SK-N-SH (cell line): ENCODE results near the gene GFPT2. TPM values are rescaled to one million over a fixed set of nuclear protein-coding genes. Genes with fewer than 3 reads are reported as not detected.
A peak's percentile ranks its signal among the peaks of the same experiment; 100 is the strongest.

Experiments
- CTCF ChIA-PET: fragments of 300-600, 350-600 bp; formaldehyde crosslinking; extraction: SDS; loops from one replicate; lab custom pipeline; 2021; lab: Yijun Ruan, JAX
- POLR2A ChIA-PET: fragments of 350-600 bp; sonication (Branson Sonifier 250); formaldehyde crosslinking; extraction: SDS; loops from one replicate; lab custom pipeline; 2020; ENCODE audit warnings: antibody characterized with exemption, inconsistent platforms; lab: Yijun Ruan, JAX
- DNase-seq: peaks from one replicate; pipeline ENCODE4 v3.0.0; 2012
- H2AFZ ChIP-seq: fragments of 200-600 bp; sonication (generic); 2 replicates; pipeline ENCODE4 v1.8.1; 2016; ENCODE audit warnings: antibody characterized with exemption, mild to moderate bottlenecking, low read depth
- H3F3A ChIP-seq: fragments of 200-600 bp; sonication (generic); replicated peaks from 2 replicates; pipeline ENCODE3; 2016; ENCODE audit warnings: antibody characterized with exemption, mild to moderate bottlenecking; ENCODE audit not compliant: insufficient read depth
- H3K27ac ChIP-seq, 2 experiments: fragments of 200-500 bp in 1 of 2; fragments of 200-600 bp in 1 of 2; sonication (Bioruptor generic) in 1 of 2; sonication (generic), shearing (Covaris generic) in 1 of 2; 2 replicates each; pipeline versions ENCODE4 v1.5.1 to v1.6.1; 2014 to 2016; ENCODE audit warnings: low read depth in 2 of 2, inconsistent platforms in 1 of 2, low read length in 1 of 2, mild to moderate bottlenecking in 1 of 2, mixed read lengths in 1 of 2
- H3K27me3 ChIP-seq: fragments of 200-600 bp; sonication (generic), shearing (Covaris generic); 2 replicates; pipeline ENCODE4 v1.6.1; 2016; ENCODE audit warnings: mixed run types; ENCODE audit not compliant: insufficient read depth
- H3K36me3 ChIP-seq, 2 experiments: fragments of 200-500 bp in 1 of 2; fragments of 200-600 bp in 1 of 2; sonication (Bioruptor generic) in 1 of 2; sonication (generic) in 1 of 2; replicated peaks in 1 of 2; 2 replicates each; pipeline versions ENCODE3 to v1.5.1; 2014 to 2016; ENCODE audit warnings: low read length in 1 of 2, mild to moderate bottlenecking in 1 of 2; ENCODE audit not compliant: insufficient read depth in 2 of 2, control insufficient read depth in 1 of 2
- H3K4me1 ChIP-seq, 2 experiments: fragments of 200-500 bp in 1 of 2; fragments of 200-600 bp in 1 of 2; sonication (Bioruptor generic) in 1 of 2; sonication (generic), shearing (Covaris generic) in 1 of 2; 2 replicates each; pipeline versions ENCODE4 v1.5.1 to v1.6.1; 2014 to 2016; ENCODE audit warnings: low read depth in 1 of 2, low read length in 1 of 2, mixed run types in 1 of 2; ENCODE audit not compliant: insufficient read depth in 2 of 2, control insufficient read depth in 1 of 2
- H3K4me2 ChIP-seq: fragments of 200-600 bp; sonication (generic), shearing (Covaris generic); 2 replicates; pipeline ENCODE4 v1.6.1; 2017; ENCODE audit warnings: mixed run types
- H3K4me3 ChIP-seq, 2 experiments: fragments of 200-500 bp in 1 of 2; fragments of 200-600 bp in 1 of 2; sonication (Bioruptor generic) in 1 of 2; sonication (generic), shearing (Covaris generic) in 1 of 2; 2 replicates each; pipeline versions ENCODE4 v1.5.1 to v1.8.1; 2014 to 2016; ENCODE audit warnings: low read depth in 2 of 2, inconsistent platforms in 1 of 2, low read length in 1 of 2, mild to moderate bottlenecking in 1 of 2, mixed read lengths in 1 of 2, moderate library complexity in 1 of 2
- H3K79me2 ChIP-seq: fragments of 200-600 bp; sonication (generic); 2 replicates; pipeline ENCODE4 v1.8.1; 2017; ENCODE audit warnings: mild to moderate bottlenecking; ENCODE audit not compliant: insufficient read depth
- H3K9ac ChIP-seq: fragments of 200-600 bp; sonication (generic); 2 replicates; pipeline ENCODE4 v1.6.1; 2017; ENCODE audit warnings: mixed run types
- H3K9me2 ChIP-seq: fragments of 200-600 bp; sonication (generic); 2 replicates; pipeline ENCODE4 v1.6.1; 2017; ENCODE audit warnings: mixed run types
- H3K9me3 ChIP-seq: fragments of 200-600 bp; sonication (generic); 2 replicates; pipeline ENCODE4 v1.6.1; 2017; ENCODE audit warnings: mixed run types, mild to moderate bottlenecking, moderate library complexity
- H4K20me1 ChIP-seq: fragments of 200-600 bp; sonication (generic); 2 replicates; pipeline ENCODE4 v1.6.1; 2017; ENCODE audit warnings: mild to moderate bottlenecking, mixed run types; ENCODE audit not compliant: insufficient read depth
- ELF1 ChIP-seq: IDR thresholded peaks from 2 replicates; pipeline ENCODE4 v1.4.0; 2012
- EP300 ChIP-seq, 2 experiments: IDR thresholded peaks; 2 replicates each; pipeline versions ENCODE4 v1.4.0 to v1.6.1; 2012; ENCODE audit warnings: borderline replicate concordance in 1 of 2, low read depth in 1 of 2, low read length in 1 of 2
- FOXJ3 ChIP-seq: sonication (generic); formaldehyde crosslinking; IDR thresholded peaks from 2 replicates; pipeline ENCODE4 v1.5.1; 2020; ENCODE audit warnings: mild to moderate bottlenecking, missing genetic modification reagents
- FOXM1 ChIP-seq: IDR thresholded peaks from 2 replicates; pipeline ENCODE4 v1.4.0; 2012; ENCODE audit warnings: low read depth, mild to moderate bottlenecking
- GABPA ChIP-seq: IDR thresholded peaks from 2 replicates; pipeline ENCODE4 v1.4.0; 2012; ENCODE audit warnings: low read depth, mild to moderate bottlenecking
- JUND ChIP-seq: IDR thresholded peaks from 2 replicates; pipeline ENCODE4 v1.4.0; 2012
- MEF2A ChIP-seq: IDR thresholded peaks from 2 replicates; pipeline ENCODE4 v1.4.0; 2012; ENCODE audit warnings: low read depth, borderline replicate concordance
- MXI1 ChIP-seq: IDR thresholded peaks from 2 replicates; pipeline ENCODE4 v1.6.1; 2012; ENCODE audit warnings: mild to moderate bottlenecking, low read depth, low read length, improper control_type of control experiment
- NRF1 ChIP-seq: IDR thresholded peaks from 2 replicates; pipeline ENCODE4 v1.6.1; 2012; ENCODE audit warnings: low read depth, mild to moderate bottlenecking, low read length
- RCOR1 ChIP-seq: fragments of 150-350 bp; IDR thresholded peaks from 2 replicates; pipeline ENCODE4 v1.6.1; 2017; ENCODE audit warnings: antibody characterized with exemption, low read length
- RXRA ChIP-seq: IDR thresholded peaks from 2 replicates; pipeline ENCODE4 v1.4.0; 2012; ENCODE audit warnings: low read depth, mild to moderate bottlenecking, borderline replicate concordance
- SIN3A ChIP-seq: IDR thresholded peaks from 2 replicates; pipeline ENCODE4 v1.6.1; 2012; ENCODE audit warnings: low read depth, mild to moderate bottlenecking, low read length, moderate library complexity, borderline replicate concordance
- SMC3 ChIP-seq: IDR thresholded peaks from 2 replicates; pipeline ENCODE4 v1.6.1; 2012; ENCODE audit warnings: low read depth, low read length, improper control_type of control experiment
- YY1 ChIP-seq: IDR thresholded peaks from 2 replicates; pipeline ENCODE4 v1.4.0; 2012; ENCODE audit warnings: low read depth, mild to moderate bottlenecking
- WGBS: methylation state at CpG from one replicate; pipeline ENCODE4 v1.1.6; 2017; ENCODE audit warnings: low lambda C conversion rate; 5-methylcytosine and 5-hydroxymethylcytosine counted together
- polyA plus RNA-seq, 3 experiments: library from polyadenylated mRNA; depleted of rRNA; stranded (reverse); fragments of >200 nt; gene quantifications; 2 replicates each; pipeline ENCODE4 v1.2.3, GENCODE V29; 2012
- TF ChIP-seq, protein P1 (sequence below): IDR thresholded peaks from 2 replicates; pipeline ENCODE4; 2012
- TF ChIP-seq, protein P2 (sequence below): fragments of 200-600 bp; sonication (generic); IDR thresholded peaks from 2 replicates; pipeline ENCODE4 v1.6.1; 2017; ENCODE audit warnings: antibody characterized with exemption, mild to moderate bottlenecking, moderate library complexity
- TF ChIP-seq, protein P3 (sequence below): IDR thresholded peaks from 2 replicates; pipeline ENCODE4 v1.4.0; 2012; ENCODE audit warnings: low read depth

The GFPT2 gene
- polyA plus RNA-seq, 1 of the 3 experiments (the other 2 are of a cell fraction): 8.1 TPM

DNA sequence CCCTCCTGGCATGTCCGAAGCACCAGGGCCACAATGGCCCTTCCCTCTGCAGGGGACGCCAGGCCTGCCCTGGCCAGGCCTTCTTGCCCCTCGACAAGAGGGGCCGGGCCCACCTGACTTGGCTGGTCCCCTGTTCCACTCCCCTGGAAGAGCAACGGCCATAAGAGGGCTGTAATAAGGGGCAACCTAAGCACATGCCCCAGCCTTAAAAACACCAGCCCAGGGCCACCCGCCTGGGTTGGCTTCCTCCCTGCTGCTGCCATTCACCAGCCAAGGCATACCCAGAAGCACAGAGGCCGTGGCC, 8.5 kb downstream of the GFPT2 start:
- 100% methylated on average over 1 of the region's 7 CpGs for WGBS
- H4K20me1 ChIP-seq: no peaks in the 10 kb centered on the region
- peaks cover 0 to 21% of the 10 kb centered on the region in 2 experiments; a peak in 1 of 4 replicates for H3K4me1 ChIP-seq
- H3K27me3 ChIP-seq: no peaks in the 10 kb centered on the region
- POLR2A ChIA-PET: no interaction called here
- H3K9me3 ChIP-seq: no peaks in the 10 kb centered on the region
- no peak overlapping the region for H3K4me3 ChIP-seq
- TF ChIP-seq EP300 (IDR thresholded peaks at IDR 0.05; ENCODE audit: borderline replicate concordance in 1 of 2, low read depth in 1 of 2, low read length in 1 of 2) (no peak), ELF1 (no peak), MEF2A (no peak), MXI1 (no peak), RXRA (no peak), SMC3 (no peak), FOXM1 (no peak), NRF1 (no peak), RCOR1 (no peak), SIN3A (no peak), GABPA (no peak), YY1 (no peak)
- TF ChIP-seq, protein P1, sequence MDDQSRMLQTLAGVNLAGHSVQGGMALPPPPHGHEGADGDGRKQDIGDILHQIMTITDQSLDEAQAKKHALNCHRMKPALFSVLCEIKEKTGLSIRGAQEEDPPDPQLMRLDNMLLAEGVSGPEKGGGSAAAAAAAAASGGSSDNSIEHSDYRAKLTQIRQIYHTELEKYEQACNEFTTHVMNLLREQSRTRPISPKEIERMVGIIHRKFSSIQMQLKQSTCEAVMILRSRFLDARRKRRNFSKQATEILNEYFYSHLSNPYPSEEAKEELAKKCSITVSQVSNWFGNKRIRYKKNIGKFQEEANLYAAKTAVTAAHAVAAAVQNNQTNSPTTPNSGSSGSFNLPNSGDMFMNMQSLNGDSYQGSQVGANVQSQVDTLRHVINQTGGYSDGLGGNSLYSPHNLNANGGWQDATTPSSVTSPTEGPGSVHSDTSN: no peak
- TF ChIP-seq, protein P2, sequence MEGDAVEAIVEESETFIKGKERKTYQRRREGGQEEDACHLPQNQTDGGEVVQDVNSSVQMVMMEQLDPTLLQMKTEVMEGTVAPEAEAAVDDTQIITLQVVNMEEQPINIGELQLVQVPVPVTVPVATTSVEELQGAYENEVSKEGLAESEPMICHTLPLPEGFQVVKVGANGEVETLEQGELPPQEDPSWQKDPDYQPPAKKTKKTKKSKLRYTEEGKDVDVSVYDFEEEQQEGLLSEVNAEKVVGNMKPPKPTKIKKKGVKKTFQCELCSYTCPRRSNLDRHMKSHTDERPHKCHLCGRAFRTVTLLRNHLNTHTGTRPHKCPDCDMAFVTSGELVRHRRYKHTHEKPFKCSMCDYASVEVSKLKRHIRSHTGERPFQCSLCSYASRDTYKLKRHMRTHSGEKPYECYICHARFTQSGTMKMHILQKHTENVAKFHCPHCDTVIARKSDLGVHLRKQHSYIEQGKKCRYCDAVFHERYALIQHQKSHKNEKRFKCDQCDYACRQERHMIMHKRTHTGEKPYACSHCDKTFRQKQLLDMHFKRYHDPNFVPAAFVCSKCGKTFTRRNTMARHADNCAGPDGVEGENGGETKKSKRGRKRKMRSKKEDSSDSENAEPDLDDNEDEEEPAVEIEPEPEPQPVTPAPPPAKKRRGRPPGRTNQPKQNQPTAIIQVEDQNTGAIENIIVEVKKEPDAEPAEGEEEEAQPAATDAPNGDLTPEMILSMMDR: no peak
- no peaks in the 10 kb centered on the region for H3K36me3 ChIP-seq
- DNase-seq: no peak
- no peak overlapping the region for H3K9ac ChIP-seq
- no peaks in the 10 kb centered on the region for H3K9me2 ChIP-seq
- H2AFZ ChIP-seq: no peak overlapping the region
- no peak overlapping the region for H3K27ac ChIP-seq
- no peak overlapping the region for H3K4me2 ChIP-seq
- CTCF ChIA-PET: interaction anchor here (2.0 to 10.1 kb wide), 5 partner anchors 17 to 135 kb away, joined by 4 to 89 read pairs (median 8); partner anchors contain the start of gene RASGEF1C
- no peaks in the 10 kb centered on the region for H3K79me2 ChIP-seq
- no peaks in the 10 kb centered on the region for H3F3A ChIP-seq

DNA sequence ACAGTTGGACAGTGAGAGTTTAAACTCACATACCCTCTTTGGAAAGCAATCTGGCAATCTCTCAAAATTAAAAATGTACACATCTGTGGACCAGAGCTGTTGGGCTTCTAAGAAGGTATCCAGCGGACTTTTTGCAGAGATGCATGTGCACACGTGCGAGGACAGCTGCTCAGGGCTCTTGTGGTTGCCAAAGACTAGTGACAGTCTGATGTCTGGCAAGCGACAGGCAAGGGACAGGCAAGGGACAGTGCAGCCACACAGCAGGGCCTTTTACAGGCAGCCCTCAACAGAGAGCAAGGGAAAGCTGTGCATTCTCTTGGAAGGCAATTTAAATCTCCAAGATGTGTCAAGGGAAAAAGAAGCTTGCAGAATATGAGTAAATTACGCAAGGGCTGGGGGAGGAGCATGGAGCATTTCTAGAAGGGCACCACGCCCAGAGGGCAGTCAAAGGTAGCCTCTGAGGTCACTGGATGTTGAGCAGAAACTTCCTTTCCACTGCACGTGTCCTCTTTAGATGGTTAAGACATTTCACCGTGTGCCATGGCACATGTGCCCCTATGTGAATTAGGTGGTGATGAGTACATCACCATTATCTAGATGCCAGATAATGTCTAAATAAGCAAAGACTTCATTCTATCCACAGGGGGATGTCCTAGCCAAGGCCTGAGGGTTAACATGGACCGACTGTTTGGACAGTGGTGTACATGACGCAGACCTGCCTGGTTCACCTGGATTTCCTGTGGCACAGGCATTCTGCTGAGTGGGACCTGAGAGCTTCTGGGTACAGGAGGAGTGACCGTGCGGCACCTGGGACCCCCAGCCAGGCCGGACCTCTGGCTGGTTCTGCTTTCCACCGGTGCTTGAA, 9.1 kb downstream of the GFPT2 start:
- H3K9ac ChIP-seq: no peak overlapping the region
- no peak overlapping the region for H3K4me3 ChIP-seq
- TF ChIP-seq FOXJ3 (CRISPR knock-in tag): no peak
- TF ChIP-seq YY1: no peak
- TF ChIP-seq JUND: no peak
- TF ChIP-seq MXI1: peak; percentile 90
- TF ChIP-seq, protein P3, sequence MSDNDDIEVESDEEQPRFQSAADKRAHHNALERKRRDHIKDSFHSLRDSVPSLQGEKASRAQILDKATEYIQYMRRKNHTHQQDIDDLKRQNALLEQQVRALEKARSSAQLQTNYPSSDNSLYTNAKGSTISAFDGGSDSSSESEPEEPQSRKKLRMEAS: no peak
- no peaks in the 10 kb centered on the region for H3K9me3 ChIP-seq
- DNase-seq: peak; percentile 60
- H3K4me2 ChIP-seq: no peak overlapping the region
- no peaks in the 10 kb centered on the region for H3F3A ChIP-seq
- ChIA-PET CTCF (interaction anchor here (1.0 to 10.1 kb wide), 8 partner anchors 12 to 182 kb away, joined by 3 to 89 read pairs (median 5); partner anchors contain the start of gene RASGEF1C), POLR2A (no interaction called here)
- no peaks in the 10 kb centered on the region for H3K36me3 ChIP-seq
- 57% methylated on average over 9 of the region's 14 CpGs for WGBS
- H3K79me2 ChIP-seq: no peaks in the 10 kb centered on the region
- H3K4me1 ChIP-seq: peaks cover 0 to 21% of the 10 kb centered on the region in 2 experiments; a peak in 1 of 4 replicates
- peak overlapping the region in 1 of 2 experiments; percentile 11; a peak in 1 of 4 replicates for H3K27ac ChIP-seq
- no peak overlapping the region for H2AFZ ChIP-seq
- no peaks in the 10 kb centered on the region for H4K20me1 ChIP-seq
- no peaks in the 10 kb centered on the region for H3K9me2 ChIP-seq
- H3K27me3 ChIP-seq: no peaks in the 10 kb centered on the region
